Measurements from ENCODE around the gene DDX25.

The DDX25 gene

GRCh38 chr11:125977333-125977732 is 73.0 kb downstream of the DDX25 start:
- DNase-seq (ENCODE audit: low read depth), result no peak

GRCh38 chr11:125978181-125978716 is 73.9 kb downstream of the DDX25 start:
- DNase-seq (ENCODE audit: low read depth), result no peak

All from T follicular helper cell (primary cell).